ENCODE results near the gene DDC. TPM values are rescaled to one million over a fixed set of nuclear protein-coding genes. Genes with fewer than 3 reads are reported as not detected.

The DDC gene
- total RNA-seq, 1 experiment from 2014 or later = not detected

DNA sequence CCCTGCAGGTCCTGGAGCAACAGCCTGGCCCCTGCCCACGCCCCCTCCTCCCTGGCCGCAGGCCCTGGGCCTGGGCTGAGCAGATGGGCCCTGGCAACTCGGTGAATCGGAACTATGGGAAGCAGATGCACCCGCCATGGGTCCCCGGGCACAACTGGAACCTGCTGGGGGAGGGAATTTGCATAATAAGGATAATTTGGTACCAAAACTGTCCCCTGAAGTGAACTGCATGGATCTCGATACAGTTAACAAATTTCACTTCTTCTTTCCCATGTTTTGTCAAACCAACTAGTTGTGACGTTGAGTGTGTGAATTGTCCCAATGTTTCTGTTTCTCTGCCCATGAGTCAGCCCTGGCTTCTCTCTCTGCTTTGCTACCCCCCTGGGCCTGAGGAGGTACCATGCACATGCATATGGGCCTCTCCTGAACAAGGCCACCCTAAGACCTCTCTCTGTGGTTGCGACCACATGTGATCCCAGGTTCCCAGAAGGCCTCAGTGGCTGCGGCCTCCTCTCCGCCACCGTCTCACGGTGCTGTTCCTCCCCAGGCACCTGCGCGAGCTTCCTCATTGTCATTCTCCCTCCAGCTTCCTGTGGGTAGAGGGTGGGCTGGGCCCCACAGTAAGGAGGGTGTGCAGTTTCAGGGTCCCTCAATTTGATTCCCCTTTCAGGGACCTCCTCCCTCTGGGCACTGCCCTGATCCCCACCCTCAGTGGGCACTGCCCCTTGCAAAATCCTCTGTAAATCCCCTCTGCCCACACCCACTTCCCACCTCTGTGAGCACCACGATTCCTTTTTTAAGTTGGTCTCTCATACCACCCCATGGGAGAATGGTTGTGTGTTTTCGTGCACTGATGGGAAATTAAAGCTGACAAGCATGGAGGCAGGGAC, 155.1 kb downstream of the DDC start:
- no peaks in the 10 kb centered on the region for H3K79me2 ChIP-seq (ENCODE audit: insufficient read depth, low read length)
- no peaks in the 10 kb centered on the region for H3K4me1 ChIP-seq (ENCODE audit: control insufficient read depth in 1 of 2, insufficient read depth in 2 of 2, low read length in 2 of 2)
- ChIA-PET CTCF (no interaction called here), RAD21 (ENCODE audit: low non-redundant PET in 1 of 2, low total read pairs in 2 of 2, uncharacterized antibody in 2 of 2, unreplicated experiment in 2 of 2) (no interaction called here), POLR2A (no interaction called here)
- H3K9me2 ChIP-seq (ENCODE audit: insufficient read depth) = no peaks in the 10 kb centered on the region
- no peak for ATAC-seq
- peaks cover 19% of the 10 kb centered on the region; the same call in 1 of the 2 replicates for H3K27me3 ChIP-seq (ENCODE audit: insufficient read depth, low read length)
- H3K9me3 ChIP-seq (ENCODE audit: control insufficient read depth in 1 of 2, insufficient read depth in 1 of 2, low read depth in 1 of 2, low read length in 2 of 2) = no peaks in the 10 kb centered on the region
- H4K20me1 ChIP-seq (ENCODE audit: insufficient read depth) = no peaks in the 10 kb centered on the region
- no TSS peak for BruUV-seq (replicated peaks)
- H3K4me3 ChIP-seq (replicated peaks in 1 of 2; ENCODE audit: low read depth in 1 of 2, low read length in 2 of 2) = no peak overlapping the region
- no peak overlapping the region for H3K4me2 ChIP-seq (ENCODE audit: low read length)
- H3K9ac ChIP-seq (ENCODE audit: low read length) = no peak overlapping the region
- TF ChIP-seq, protein P1, sequence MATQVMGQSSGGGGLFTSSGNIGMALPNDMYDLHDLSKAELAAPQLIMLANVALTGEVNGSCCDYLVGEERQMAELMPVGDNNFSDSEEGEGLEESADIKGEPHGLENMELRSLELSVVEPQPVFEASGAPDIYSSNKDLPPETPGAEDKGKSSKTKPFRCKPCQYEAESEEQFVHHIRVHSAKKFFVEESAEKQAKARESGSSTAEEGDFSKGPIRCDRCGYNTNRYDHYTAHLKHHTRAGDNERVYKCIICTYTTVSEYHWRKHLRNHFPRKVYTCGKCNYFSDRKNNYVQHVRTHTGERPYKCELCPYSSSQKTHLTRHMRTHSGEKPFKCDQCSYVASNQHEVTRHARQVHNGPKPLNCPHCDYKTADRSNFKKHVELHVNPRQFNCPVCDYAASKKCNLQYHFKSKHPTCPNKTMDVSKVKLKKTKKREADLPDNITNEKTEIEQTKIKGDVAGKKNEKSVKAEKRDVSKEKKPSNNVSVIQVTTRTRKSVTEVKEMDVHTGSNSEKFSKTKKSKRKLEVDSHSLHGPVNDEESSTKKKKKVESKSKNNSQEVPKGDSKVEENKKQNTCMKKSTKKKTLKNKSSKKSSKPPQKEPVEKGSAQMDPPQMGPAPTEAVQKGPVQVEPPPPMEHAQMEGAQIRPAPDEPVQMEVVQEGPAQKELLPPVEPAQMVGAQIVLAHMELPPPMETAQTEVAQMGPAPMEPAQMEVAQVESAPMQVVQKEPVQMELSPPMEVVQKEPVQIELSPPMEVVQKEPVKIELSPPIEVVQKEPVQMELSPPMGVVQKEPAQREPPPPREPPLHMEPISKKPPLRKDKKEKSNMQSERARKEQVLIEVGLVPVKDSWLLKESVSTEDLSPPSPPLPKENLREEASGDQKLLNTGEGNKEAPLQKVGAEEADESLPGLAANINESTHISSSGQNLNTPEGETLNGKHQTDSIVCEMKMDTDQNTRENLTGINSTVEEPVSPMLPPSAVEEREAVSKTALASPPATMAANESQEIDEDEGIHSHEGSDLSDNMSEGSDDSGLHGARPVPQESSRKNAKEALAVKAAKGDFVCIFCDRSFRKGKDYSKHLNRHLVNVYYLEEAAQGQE (IDR thresholded peaks at IDR 0.05; ENCODE audit: low read depth) = no peak
- TF ChIP-seq ZFX (IDR thresholded peaks at IDR 0.05) (no peak), JUND (IDR thresholded peaks at IDR 0.05) (no peak), CEBPB (IDR thresholded peaks at IDR 0.05; ENCODE audit: low read depth) (no peak), FOSL1 (IDR thresholded peaks at IDR 0.05; ENCODE audit: low read depth) (no peak), EGR1 (IDR thresholded peaks at IDR 0.05; ENCODE audit: low read depth) (no peak), EZH2 (IDR thresholded peaks at IDR 0.05) (no peak), ZNF274 (IDR thresholded peaks at IDR 0.05; ENCODE audit: low read depth, low read length) (no peak), POLR2A (IDR thresholded peaks at IDR 0.05; ENCODE audit: borderline replicate concordance, extremely low read depth, insufficient read depth, insufficient read length) (no peak), POLR2AphosphoS5 (IDR thresholded peaks at IDR 0.05; ENCODE audit: low read depth, low read length) (no peak), RAD21 (IDR thresholded peaks at IDR 0.05; ENCODE audit: low read depth) (no peak), YY1 (IDR thresholded peaks at IDR 0.05; ENCODE audit: extremely low read depth, insufficient replicate concordance, low read depth, low read length) (no peak), ELF1 (IDR thresholded peaks at IDR 0.05; ENCODE audit: borderline replicate concordance, low read depth) (no peak), SIN3A (IDR thresholded peaks at IDR 0.05; ENCODE audit: low read depth) (no peak), SRF (IDR thresholded peaks at IDR 0.05; ENCODE audit: low read depth) (no peak), TCF7L2 (IDR thresholded peaks at IDR 0.05; ENCODE audit: borderline replicate concordance, extremely low read depth, insufficient read depth, insufficient read length) (no peak)
- TF ChIP-seq, protein P2, sequence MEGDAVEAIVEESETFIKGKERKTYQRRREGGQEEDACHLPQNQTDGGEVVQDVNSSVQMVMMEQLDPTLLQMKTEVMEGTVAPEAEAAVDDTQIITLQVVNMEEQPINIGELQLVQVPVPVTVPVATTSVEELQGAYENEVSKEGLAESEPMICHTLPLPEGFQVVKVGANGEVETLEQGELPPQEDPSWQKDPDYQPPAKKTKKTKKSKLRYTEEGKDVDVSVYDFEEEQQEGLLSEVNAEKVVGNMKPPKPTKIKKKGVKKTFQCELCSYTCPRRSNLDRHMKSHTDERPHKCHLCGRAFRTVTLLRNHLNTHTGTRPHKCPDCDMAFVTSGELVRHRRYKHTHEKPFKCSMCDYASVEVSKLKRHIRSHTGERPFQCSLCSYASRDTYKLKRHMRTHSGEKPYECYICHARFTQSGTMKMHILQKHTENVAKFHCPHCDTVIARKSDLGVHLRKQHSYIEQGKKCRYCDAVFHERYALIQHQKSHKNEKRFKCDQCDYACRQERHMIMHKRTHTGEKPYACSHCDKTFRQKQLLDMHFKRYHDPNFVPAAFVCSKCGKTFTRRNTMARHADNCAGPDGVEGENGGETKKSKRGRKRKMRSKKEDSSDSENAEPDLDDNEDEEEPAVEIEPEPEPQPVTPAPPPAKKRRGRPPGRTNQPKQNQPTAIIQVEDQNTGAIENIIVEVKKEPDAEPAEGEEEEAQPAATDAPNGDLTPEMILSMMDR (IDR thresholded peaks at IDR 0.05 in 2 of 3, conservative IDR thresholded peaks at IDR 0.05 in 1 of 3; ENCODE audit: borderline replicate concordance in 1 of 3, insufficient read depth in 1 of 3, low read depth in 2 of 3, low read length in 2 of 3) = no peak
- TF ChIP-seq, protein P3, sequence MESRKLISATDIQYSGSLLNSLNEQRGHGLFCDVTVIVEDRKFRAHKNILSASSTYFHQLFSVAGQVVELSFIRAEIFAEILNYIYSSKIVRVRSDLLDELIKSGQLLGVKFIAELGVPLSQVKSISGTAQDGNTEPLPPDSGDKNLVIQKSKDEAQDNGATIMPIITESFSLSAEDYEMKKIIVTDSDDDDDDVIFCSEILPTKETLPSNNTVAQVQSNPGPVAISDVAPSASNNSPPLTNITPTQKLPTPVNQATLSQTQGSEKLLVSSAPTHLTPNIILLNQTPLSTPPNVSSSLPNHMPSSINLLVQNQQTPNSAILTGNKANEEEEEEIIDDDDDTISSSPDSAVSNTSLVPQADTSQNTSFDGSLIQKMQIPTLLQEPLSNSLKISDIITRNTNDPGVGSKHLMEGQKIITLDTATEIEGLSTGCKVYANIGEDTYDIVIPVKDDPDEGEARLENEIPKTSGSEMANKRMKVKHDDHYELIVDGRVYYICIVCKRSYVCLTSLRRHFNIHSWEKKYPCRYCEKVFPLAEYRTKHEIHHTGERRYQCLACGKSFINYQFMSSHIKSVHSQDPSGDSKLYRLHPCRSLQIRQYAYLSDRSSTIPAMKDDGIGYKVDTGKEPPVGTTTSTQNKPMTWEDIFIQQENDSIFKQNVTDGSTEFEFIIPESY (IDR thresholded peaks at IDR 0.05; ENCODE audit: extremely low read depth, insufficient replicate concordance, low read length) = no peak
- TF ChIP-seq, protein P4, sequence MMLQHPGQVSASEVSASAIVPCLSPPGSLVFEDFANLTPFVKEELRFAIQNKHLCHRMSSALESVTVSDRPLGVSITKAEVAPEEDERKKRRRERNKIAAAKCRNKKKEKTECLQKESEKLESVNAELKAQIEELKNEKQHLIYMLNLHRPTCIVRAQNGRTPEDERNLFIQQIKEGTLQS (IDR thresholded peaks at IDR 0.05) = no peak
- no peak overlapping the region for H2AFZ ChIP-seq (ENCODE audit: low read depth, low read length, poor library complexity, severe bottlenecking)
- H3K36me3 ChIP-seq (ENCODE audit: control insufficient read depth in 1 of 2, insufficient read depth in 2 of 2, low read length in 2 of 2) = no peaks in the 10 kb centered on the region
- no peak overlapping the region for H3K27ac ChIP-seq (ENCODE audit: low read depth, low read length)
- DNase-seq (ENCODE audit: low read depth, low spot score) = no peak
- intact Hi-C loops (cut with micrococcal nuclease) = no loop called here

All from HCT116 (cell line).